Kidney epithelial cell (primary cell): ENCODE measurements around the gene PPFIBP2. TPM values are rescaled to one million over a fixed set of nuclear protein-coding genes. Genes with fewer than 3 reads are reported as not detected.

ENCODE experiments used
- DNase-seq: peaks from one replicate; pipeline ENCODE4 v3.0.0-alpha.2; 2010; ENCODE audit warnings: low read depth
- H3K27me3 ChIP-seq: 2 replicates; pipeline ENCODE4 v1.6.0; 2011; ENCODE audit warnings: low read length; ENCODE audit not compliant: control insufficient read depth, insufficient read depth
- H3K36me3 ChIP-seq: 2 replicates; pipeline ENCODE4 v1.5.1; 2011; ENCODE audit warnings: low read length; ENCODE audit not compliant: control insufficient read depth, insufficient read depth
- H3K4me3 ChIP-seq: 2 replicates; pipeline ENCODE4 v1.5.1; 2011; ENCODE audit warnings: low read depth, mild to moderate bottlenecking, control low read depth, low read length
- total RNA-seq: library from RNA; depleted of rRNA; stranded (reverse); fragments of >200 nt; gene quantifications from 2 replicates; pipeline ENCODE4 v1.2.3, GENCODE V29; 2015
- TF ChIP-seq, protein P1 (sequence below): IDR thresholded peaks from 2 replicates; pipeline ENCODE4 v1.5.1; 2011; ENCODE audit warnings: mild to moderate bottlenecking, moderate library complexity, low read length, control low read depth, inconsistent platforms; ENCODE audit not compliant: insufficient read depth, poor library complexity, severe bottlenecking

PPFIBP2 gene
- total RNA-seq, 1 donor from 2014 or later, result 6.0 TPM

DNA sequence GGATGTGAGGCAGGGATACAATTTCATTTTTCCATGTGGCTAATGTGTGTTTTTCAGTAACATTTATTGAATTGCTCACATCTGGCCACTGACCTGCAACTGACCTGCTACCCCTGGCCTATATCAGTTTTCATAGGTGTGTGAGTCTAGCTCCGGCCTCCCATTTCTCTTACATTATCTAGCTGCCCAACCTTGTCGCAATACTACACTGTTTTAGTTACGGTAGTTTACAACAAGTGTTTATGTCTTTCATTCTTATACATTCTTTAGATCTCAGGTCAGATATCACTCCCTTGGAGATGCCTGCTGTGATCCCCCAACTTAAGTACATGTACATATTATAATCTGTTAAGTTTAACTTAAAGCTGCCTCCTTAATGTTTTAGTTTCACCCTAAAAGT is 161.8 kb downstream of the PPFIBP2 start:
- Histone ChIP-seq H3K36me3 (no peaks in the 10 kb centered on the region), H3K27me3 (peaks cover 7% of the 10 kb centered on the region), H3K4me3 (no peak overlapping the region)
- no peak for DNase-seq
- TF ChIP-seq, protein P1, sequence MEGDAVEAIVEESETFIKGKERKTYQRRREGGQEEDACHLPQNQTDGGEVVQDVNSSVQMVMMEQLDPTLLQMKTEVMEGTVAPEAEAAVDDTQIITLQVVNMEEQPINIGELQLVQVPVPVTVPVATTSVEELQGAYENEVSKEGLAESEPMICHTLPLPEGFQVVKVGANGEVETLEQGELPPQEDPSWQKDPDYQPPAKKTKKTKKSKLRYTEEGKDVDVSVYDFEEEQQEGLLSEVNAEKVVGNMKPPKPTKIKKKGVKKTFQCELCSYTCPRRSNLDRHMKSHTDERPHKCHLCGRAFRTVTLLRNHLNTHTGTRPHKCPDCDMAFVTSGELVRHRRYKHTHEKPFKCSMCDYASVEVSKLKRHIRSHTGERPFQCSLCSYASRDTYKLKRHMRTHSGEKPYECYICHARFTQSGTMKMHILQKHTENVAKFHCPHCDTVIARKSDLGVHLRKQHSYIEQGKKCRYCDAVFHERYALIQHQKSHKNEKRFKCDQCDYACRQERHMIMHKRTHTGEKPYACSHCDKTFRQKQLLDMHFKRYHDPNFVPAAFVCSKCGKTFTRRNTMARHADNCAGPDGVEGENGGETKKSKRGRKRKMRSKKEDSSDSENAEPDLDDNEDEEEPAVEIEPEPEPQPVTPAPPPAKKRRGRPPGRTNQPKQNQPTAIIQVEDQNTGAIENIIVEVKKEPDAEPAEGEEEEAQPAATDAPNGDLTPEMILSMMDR, result no peak

DNA sequence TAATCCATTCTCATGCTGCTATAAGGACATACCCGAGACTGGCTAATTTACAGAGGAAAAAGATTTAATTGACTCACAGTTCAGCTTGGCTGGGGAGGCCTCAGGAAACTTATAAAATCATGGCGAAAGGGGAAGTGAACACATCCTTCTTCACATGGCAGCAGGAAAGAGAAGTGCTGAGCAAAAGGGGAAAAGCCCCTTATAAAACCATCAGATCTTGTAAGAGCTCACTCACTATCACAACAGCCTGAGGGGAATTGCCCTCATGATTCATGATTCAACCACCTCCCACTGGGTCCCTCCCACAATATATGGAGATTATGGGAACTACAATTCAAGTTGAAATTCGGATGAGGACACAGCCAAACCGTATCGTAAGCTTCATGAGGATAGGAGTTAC is 163.3 kb downstream of the PPFIBP2 start:
- no peak for DNase-seq
- H3K27me3 ChIP-seq, result peaks cover 7% of the 10 kb centered on the region
- TF ChIP-seq, protein P1, result no peak
- H3K4me3 ChIP-seq, result no peak overlapping the region
- no peaks in the 10 kb centered on the region for H3K36me3 ChIP-seq

DNA sequence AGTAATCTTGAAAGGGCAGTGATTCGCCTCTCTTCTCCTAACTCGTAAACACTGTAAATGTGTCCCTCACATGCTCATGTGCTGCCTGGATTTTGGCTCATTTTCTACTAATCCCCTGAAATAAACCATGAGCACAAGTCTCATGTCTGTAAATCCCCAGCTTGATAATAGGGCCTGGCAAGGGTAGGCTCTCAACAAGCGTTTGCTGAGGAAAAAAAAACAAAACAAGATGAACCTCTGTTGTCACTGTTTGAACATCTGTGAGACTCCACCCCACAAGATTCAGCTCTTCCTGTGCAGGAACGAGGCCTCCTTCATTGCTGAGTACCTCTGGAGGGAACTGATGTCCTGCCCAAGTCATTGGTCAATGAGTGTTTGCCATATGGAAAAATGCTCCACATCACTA is 164.0 kb downstream of the PPFIBP2 start:
- no peak for DNase-seq
- TF ChIP-seq, protein P1, result no peak
- H3K27me3 ChIP-seq, result peaks cover 7% of the 10 kb centered on the region
- H3K36me3 ChIP-seq, result no peaks in the 10 kb centered on the region
- no peak overlapping the region for H3K4me3 ChIP-seq

DNA sequence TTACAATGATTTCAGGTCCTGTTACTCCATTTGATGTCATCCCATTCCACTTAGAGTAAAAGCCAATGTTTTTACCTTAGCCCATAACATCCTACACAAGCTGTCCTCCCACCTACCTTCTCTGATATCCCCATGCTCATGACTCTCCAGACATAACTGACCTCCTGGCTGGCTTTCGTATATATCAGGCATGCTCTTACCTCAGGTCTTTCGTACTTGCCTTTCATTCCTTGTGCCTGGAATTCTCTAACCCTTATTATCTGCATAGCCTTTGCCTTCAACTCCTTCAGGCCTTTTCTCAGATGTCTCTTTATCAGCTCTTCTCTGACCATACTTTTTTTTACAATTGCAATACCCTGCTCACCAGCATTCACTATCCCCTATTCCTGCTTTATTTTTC is 169.8 kb downstream of the PPFIBP2 start:
- no peak for DNase-seq
- H3K27me3 ChIP-seq, result no peaks in the 10 kb centered on the region
- no peaks in the 10 kb centered on the region for H3K36me3 ChIP-seq
- no peak overlapping the region for H3K4me3 ChIP-seq
- TF ChIP-seq, protein P1, result no peak

DNA sequence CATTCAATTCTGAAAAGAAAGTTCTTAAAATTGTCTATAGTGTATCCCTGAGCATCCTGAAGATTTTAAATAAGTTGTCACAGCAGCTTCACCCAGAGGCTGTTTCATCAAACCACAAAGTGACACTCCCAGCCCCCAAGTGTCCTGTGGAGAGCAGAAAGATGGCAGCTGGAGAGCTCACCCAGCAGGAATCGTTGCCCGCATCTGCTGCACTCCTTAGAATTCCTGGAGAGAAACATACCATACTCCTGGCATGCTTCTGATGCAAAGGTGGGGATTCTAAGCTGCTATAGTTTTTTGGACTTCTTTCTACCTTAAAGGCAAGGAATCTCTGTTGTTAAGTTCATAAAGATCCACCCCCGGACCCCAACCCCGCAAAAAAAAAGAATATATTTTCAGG is 173.0 kb downstream of the PPFIBP2 start:
- Histone ChIP-seq H3K36me3 (no peaks in the 10 kb centered on the region), H3K4me3 (no peak overlapping the region), H3K27me3 (no peaks in the 10 kb centered on the region)
- DNase-seq, result no peak
- TF ChIP-seq, protein P1, result no peak

DNA sequence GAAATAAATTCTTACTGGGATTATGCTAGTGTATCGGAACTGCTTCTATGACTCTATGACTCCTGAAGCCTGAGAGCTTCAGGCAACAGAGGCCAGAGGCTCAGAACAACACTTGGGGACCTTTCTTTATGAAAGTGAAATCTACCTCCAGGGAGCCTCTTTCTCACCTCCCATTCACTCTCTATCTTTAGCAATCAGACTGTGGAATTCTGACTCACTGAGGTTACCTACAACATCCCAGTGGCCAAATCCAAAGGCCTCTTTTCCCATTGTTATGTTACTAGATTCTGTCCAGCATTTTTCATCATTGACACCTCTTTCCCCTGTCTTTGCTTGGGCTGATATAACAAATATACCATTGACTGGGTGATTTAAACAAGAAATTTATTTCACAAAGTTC is 173.6 kb downstream of the PPFIBP2 start:
- H3K36me3 ChIP-seq, result no peaks in the 10 kb centered on the region
- H3K27me3 ChIP-seq, result no peaks in the 10 kb centered on the region
- TF ChIP-seq, protein P1, result no peak
- DNase-seq, result no peak
- H3K4me3 ChIP-seq, result no peak overlapping the region
